Fibroblast of pulmonary artery (primary cell): ENCODE results near the gene MRPL41.
"Not testable (repeated sequence)": the region's sequence is repeated elsewhere in the genome, so short reads cannot be mapped to it uniquely, and the experiment has no call there.

Experiments used
- DNase-seq: peaks from one replicate; pipeline ENCODE4 v3.0.0-alpha.2; 2010; ENCODE audit warnings: low read depth
- H3K4me3 ChIP-seq: replicated peaks from 2 replicates; pipeline ENCODE4 v1.5.1; 2011; ENCODE audit warnings: low read depth, mild to moderate bottlenecking, control low read depth, low read length, moderate library complexity
- CTCF ChIP-seq: IDR thresholded peaks from 2 replicates; pipeline ENCODE4 v1.5.1; 2011; ENCODE audit warnings: mild to moderate bottlenecking, control low read depth, low read length, inconsistent platforms; ENCODE audit errors: missing control alignments

MRPL41 gene

GRCh38 chr9:137550231-137550621, 1.5 kb upstream of the MRPL41 start, which contains the start of gene PNPLA7:
Gene PNPLA7, minus strand, starts transcription at chr9:137550402. Its CDS starts 205 bp downstream, at chr9:137550197.
- DNase-seq = peak; percentile 83
- TF ChIP-seq CTCF = no peak
- peak within 1 kb of the TSS; percentile 62 for H3K4me3 ChIP-seq

GRCh38 chr9:137550958-137551263, 768 bp upstream of the MRPL41 start:
- DNase-seq = not testable (repeated sequence)
- peak overlapping the region; percentile 62 for H3K4me3 ChIP-seq

GRCh38 chr9:137552022-137552768, 516 bp downstream of the MRPL41 start:
- DNase-seq = no peak
- peak overlapping the region; percentile 79 for H3K4me3 ChIP-seq
- TF ChIP-seq CTCF = no peak

GRCh38 chr9:137553654-137554053, 2.0 kb downstream of the MRPL41 start:
- not testable (repeated sequence) for DNase-seq, H3K4me3 ChIP-seq

- DNase-seq = no peak
- no peak for TF ChIP-seq CTCF
- no peak overlapping the region for H3K4me3 ChIP-seq
These were observed 2.7 kb downstream of the MRPL41 start for GRCh38 chr9:137554349-137554748.

GRCh38 chr9:137555179-137555578, 3.5 kb downstream of the MRPL41 start:
- DNase-seq = no peak
- no peak overlapping the region for H3K4me3 ChIP-seq
- no peak for TF ChIP-seq CTCF

- DNase-seq = peak; percentile 15
- no peak for TF ChIP-seq CTCF
- no peak overlapping the region for H3K4me3 ChIP-seq
These were observed 4.6 kb downstream of the MRPL41 start for GRCh38 chr9:137556069-137556838.

GRCh38 chr9:137558127-137558526, 6.4 kb downstream of the MRPL41 start:
- DNase-seq = no peak
- TF ChIP-seq CTCF = no peak
- no peak overlapping the region for H3K4me3 ChIP-seq
